GM12801 (cell line): ENCODE data around the gene ABCC1.

Source experiments
- TF ChIP-seq, protein P1 (sequence below): IDR thresholded peaks from one replicate; pipeline ENCODE4 v1.5.1; 2011; ENCODE audit warnings: control low read depth; ENCODE audit not compliant: insufficient read length; ENCODE audit errors: extremely low read depth

The ABCC1 gene

GRCh38 chr16:15993946-15994665, 44.7 kb downstream of the ABCC1 start:
- TF ChIP-seq, protein P1, sequence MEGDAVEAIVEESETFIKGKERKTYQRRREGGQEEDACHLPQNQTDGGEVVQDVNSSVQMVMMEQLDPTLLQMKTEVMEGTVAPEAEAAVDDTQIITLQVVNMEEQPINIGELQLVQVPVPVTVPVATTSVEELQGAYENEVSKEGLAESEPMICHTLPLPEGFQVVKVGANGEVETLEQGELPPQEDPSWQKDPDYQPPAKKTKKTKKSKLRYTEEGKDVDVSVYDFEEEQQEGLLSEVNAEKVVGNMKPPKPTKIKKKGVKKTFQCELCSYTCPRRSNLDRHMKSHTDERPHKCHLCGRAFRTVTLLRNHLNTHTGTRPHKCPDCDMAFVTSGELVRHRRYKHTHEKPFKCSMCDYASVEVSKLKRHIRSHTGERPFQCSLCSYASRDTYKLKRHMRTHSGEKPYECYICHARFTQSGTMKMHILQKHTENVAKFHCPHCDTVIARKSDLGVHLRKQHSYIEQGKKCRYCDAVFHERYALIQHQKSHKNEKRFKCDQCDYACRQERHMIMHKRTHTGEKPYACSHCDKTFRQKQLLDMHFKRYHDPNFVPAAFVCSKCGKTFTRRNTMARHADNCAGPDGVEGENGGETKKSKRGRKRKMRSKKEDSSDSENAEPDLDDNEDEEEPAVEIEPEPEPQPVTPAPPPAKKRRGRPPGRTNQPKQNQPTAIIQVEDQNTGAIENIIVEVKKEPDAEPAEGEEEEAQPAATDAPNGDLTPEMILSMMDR = no peak

DNA sequence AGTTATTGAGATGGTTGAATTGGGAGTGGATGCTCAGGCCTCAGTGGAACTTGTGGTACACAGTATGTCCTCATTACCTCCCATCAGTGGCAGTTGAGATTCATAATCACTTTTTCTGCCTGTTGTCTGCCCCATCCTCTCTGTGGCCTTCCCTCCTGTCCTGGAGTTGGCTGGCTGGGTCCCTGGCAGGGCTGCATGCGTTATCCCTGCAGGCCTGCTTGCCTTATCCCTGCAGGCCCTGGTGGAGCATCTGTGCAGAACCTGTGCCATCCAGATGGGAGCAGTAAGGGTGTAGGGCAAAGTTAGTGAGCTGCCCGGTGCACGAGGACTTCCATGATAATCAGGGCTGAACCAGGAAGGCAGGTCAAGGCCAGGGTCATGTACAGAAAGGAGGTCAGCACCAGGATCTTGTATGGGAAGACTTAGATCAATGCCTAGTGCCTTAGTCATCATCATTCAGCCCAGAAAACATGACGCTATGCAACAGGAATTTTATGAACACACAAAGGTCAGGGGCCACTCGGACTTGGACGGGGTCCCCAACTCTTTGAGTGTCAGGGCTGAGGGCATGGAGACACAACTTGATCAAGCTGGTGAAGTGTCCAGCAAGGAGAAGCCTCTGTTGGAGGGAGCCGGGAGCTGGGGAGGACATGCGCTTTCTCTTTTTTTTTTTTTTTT, 47.2 kb downstream of the ABCC1 start:
- TF ChIP-seq, protein P1 = no peak

DNA sequence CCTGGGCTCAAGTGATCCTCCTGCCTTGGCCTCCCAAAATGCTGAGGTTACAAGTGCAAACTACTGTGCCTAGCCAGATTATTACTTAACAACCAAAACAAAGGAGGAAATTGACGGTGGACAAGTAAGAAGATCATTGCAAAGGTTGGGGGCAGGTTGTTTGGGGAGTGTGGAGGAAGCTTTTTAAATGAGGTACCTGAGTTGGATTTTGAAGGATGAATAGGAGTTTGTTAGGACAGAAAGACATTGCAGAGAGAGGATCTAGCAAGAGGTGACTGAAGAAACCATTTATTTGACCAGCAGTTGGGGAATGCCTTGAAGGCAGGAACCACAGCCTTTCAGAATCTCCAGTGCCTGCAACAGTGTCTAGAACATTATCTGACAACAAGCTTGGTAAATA, 51.3 kb downstream of the ABCC1 start:
- TF ChIP-seq, protein P1 = no peak

- TF ChIP-seq, protein P1 = no peak
These were observed 52.3 kb downstream of the ABCC1 start for GRCh38 chr16:16001596-16002255.

GRCh38 chr16:16003719-16004313, 54.4 kb downstream of the ABCC1 start:
- TF ChIP-seq, protein P1 = no peak

DNA sequence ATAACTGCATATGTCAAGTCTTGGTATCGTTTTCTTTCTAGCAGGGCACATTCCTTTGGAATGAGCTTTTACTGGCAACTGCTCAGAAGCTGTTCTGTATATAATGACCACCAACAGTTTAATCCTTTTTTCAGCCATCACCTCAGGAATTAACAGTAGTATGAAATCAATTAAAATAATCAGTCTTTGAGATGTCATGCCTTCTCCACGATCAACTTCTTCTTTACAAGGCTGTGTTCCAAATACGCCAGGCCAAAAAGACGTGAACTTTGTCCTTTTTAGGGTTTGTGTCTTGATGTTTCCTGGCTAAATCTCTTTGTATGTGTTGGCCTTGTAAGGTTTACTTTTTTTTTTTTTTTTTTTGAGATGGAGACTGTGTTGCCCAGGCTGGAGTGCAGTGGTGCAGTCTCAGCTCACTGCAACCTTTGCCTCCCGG, 54.9 kb downstream of the ABCC1 start:
- TF ChIP-seq, protein P1 = no peak

DNA sequence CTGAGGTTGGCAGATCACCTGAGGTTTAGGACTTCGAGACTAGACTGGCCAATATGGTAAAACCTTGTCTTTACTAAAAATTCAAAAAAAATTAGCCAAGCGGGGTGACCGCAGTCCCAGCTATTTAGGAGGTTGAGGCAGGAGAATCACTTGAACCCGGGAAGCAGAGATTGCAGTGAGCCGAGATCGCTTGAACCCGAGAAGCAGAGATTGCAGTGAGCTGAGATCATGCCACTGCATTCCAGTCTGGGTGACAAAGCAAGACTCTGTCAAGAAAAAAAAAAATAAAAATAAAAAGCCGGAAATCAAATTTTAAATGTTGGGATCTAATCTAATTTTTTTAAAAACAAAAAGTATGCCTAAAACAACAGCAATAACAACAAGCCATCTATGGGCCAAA, 56.3 kb downstream of the ABCC1 start:
- TF ChIP-seq, protein P1 = no peak
